HuH-7.5 (cell line): ENCODE data around the gene ATCAY.
"Not testable (repeated sequence)": the region's sequence is repeated elsewhere in the genome, so short reads cannot be mapped to it uniquely, and the experiment has no call there.

ENCODE experiments used
- DNase-seq: peaks from one replicate; pipeline ENCODE4 v3.0.0; 2011; ENCODE audit warnings: low spot score

ATCAY gene

DNA sequence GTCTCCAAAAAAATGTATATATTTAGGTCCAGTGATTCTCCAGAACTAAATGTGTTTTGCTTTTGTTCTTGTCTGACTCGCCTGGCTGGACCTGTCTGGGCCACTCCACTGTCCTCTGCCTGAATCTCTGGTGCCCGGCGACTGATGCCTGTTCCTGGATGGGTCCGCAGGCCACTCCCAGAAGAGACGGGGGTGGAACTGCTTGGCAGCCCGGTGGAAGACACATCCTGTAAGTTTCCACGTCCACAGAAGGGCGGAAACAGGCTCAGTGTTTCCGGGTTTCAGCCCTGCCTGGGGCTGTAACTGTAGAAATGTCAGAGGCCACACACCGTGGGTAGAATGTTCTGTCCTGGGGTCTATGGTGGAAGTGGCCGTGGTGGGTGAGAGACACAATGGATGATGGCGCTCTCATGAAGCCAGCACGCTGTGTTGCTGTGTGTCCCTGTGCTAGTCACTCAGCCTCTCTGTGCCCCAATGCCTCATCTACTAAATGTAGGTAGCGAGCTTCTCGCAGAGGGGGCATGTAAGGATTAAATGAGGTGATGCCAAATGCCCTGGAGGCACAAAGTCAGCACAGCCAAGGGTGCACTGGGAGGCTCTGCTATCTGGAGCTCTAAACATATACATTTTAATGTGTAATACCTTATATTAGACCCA is 22.0 kb downstream of the ATCAY start:
- DNase-seq, result no peak

DNA sequence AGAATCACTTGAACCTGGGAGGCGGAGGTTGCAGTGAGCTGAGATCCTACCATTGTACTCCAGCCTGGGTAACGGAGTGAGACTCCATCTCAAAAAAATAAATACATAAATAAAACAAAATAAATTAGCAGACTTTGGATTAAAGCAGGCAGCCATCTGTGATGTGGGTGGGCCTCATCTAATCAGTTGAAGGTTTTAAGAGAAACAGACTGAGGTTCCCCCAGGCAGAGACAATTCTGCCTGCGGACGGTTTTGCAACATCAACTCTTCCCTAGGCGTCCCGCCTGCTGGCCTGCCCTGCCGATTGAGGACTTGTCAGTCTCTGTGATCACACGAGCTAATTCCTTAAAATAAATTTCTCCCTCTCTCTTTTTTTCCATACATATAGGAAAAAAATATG is 23.7 kb downstream of the ATCAY start:
- DNase-seq, result no peak

DNA sequence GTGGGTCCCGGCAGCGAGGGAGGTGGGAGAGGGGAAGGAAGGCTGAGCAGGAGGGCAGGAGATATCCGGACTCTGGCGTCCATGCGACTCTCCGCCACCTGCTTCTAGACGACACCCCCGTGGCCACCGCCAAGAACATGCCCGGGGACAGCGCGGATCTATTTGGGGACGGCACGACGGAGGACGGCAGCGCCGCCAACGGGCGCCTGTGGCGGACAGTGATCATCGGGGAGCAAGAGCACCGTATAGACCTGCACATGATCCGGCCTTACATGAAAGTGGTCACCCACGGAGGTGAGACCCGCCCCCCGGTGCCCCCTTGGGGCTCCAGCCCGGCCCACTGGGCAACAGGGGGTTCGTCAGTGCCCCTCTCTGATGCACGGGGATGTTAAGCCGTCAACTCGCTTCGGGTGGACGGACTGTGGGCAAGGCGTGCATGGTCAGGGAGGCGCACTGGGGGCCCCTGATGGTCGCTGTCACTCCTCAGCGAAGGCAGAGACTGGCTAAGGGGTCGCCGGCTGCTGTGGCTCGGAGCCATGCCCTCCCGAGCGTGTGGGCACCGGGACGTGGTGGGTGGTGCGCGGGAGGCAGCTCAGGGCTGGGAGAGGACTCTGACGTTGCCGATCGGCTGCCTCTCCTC is 27.3 kb downstream of the ATCAY start:
- no peak for DNase-seq

DNA sequence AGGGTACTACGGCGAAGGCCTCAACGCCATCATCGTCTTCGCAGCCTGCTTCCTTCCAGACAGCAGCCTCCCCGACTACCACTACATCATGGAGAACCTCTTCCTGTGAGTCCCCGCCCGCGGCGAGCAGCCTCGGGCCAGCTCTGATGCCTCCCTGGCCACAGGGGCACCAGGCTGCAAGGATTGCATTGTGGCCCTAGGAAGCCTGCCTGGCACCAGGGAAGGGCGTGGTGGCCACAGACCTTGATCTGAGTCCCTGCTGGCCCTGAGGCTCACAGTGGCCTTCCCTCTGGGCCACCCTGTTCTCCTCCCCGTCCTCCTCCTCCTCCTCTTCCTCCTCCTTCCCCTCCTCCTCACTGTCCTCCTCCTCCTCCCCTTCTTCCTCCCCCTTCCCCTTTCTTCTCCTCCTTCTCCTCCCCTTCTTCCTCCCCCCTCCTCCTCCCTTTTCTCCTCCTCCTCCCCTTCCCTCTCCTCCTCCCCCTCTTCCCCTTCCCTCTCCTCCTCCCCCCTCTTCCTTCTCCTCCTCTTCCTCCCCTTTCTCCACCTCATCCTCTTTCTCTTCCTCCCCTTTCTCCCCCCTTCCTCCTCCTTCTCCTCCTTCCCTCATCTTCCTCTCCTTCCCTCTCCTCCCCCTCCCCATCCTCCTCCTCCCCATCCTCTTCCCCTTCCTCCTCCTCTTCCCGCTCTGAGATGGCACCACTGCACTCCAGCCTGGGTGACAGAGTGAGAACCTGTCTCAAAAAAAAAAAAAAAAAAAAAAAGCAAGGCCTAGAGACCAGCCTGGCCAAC is 28.0 kb downstream of the ATCAY start:
- no peak for DNase-seq

DNA sequence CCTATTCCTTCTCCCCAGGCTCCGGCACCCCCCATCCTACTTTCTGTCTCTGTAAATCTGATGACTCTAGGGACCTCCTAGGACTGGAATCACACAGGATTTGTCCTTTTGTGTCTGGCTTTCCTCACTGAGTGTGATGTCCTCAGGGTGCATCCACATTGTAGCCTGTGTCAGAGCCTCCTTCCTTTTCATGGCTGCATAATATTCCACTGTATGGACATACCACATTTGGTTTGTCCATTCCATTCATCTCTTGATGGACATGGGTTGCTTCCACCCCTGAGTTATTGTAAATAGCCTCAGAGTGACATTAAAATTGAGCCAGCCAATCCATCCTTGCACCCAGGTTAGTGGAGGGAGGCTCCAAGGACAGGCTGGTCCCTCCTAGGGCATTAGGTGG is 29.6 kb downstream of the ATCAY start:
- DNase-seq, result no peak

DNA sequence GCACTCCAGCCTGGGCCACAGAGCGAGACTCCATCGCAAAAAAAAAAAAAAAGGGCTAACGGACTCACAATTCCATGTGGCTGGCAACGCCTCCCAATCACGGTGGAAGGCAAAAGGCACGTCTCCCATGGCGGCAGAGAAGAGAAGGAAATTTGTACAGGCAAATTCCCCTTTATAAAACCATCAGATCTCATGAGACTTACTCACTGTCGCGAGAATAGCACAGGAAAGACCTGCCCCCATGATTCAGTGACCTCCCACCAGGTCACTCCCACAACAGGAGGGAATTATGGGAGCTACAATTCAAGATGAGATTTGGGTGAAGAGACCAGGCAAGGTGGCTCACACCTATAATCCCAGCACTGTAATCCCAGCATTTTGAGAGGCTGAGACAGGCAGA is 33.7 kb downstream of the ATCAY start:
- no peak for DNase-seq

DNA sequence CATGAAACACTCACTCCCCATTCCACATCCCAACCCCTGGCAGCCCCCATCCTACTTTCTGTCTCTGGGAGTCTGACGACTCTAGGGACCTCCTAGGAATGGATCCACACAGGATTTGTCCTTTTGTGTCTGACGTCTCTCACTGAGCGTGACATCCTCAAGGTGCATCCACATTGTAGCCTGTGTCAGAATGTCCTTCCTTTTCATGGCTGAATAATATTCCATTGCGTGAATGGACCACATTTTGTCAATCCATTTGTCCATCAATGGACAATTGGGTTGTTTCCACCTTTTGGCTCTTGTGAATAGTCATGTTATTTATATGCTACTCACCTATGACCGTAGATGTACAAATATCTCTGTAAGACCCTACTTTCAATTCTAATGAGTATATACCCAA is 35.5 kb downstream of the ATCAY start:
- no peak for DNase-seq

DNA sequence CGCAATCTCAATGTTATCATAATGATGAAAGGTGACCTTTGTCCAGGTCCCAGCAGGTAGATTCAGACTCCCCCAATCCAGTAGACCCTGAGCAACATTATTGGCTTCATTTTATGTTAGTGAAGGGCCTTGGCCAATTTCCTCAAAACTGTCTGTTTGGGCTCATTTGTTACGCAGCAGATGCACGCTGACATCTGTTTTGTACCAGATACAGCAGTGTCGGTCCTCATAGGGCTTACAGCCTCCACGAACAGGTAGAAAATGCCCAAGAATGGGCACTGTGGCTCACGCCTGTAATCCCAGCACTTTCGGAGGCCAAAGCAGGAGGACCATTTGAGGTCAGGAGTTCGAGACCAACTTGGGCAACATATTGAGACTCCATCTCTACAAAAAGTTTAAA is 39.3 kb downstream of the ATCAY start:
- DNase-seq, result no peak

DNA sequence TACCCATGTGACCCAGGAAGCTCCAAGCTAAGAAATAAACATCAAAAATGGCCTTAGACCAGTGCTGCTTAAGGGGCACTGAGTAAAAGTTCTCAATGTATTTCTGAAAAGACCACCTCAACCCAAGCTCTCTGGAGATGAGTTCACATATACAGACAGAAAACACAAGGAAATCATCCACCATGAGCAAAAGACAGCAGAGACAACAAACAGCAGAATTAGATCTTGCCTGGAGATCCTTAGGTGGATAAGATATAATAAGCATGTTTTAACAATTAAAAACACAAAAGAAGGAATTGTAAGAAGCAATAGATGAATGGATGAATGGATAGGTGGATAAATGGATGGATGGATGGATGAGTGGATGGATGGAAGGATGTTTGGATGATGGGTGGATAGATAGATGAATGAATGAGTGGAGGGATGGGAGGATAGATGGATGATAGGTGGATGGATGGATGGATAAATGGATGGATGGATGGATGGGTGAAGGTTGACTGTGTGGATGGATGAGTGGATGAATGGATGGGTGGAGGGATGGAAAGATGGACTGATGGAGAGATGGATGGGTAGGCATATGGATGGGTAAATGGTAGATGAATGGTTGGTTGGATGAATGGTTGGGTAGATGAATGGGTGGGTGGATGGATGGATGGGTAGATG is 42.7 kb downstream of the ATCAY start:
- DNase-seq, result no peak

DNA sequence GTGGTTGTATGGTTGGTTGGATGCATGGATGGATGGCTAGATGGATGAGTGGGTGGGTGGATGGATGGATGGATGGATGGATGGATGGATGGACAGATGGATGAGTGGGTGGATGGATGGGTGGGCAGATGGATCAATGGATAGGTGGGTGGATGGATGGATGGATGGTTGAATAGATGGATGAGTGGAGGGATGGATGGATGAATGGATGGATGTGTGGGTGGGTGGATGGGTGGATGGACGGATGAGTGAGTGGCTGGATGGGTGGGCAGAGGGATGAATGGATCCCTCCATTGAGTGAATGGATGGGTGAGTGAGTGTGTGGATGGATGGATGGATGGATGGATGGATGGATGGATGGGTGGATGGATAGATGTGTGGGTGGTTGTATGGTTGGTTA is 43.4 kb downstream of the ATCAY start:
- no peak for DNase-seq

DNA sequence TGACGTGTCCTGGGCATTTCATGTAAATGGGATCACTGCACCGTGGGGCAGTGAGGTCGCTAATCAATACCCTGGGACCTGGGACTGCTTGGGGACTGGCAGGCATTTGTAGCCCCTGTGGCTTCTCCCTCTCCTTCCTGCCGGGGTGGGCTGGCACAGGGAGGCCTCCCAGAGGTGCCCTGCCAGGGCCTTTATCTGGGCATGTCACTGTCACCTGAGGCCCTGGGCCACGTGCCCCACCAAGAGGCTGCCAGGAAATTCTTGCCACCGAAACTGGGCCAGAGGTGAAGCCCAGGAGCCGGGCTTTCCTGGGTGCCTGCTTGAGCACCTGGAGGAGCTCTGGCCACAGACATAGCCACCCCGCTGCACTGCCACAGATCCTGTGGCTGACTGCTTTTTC is 50.6 kb downstream of the ATCAY start:
- no peak for DNase-seq

DNA sequence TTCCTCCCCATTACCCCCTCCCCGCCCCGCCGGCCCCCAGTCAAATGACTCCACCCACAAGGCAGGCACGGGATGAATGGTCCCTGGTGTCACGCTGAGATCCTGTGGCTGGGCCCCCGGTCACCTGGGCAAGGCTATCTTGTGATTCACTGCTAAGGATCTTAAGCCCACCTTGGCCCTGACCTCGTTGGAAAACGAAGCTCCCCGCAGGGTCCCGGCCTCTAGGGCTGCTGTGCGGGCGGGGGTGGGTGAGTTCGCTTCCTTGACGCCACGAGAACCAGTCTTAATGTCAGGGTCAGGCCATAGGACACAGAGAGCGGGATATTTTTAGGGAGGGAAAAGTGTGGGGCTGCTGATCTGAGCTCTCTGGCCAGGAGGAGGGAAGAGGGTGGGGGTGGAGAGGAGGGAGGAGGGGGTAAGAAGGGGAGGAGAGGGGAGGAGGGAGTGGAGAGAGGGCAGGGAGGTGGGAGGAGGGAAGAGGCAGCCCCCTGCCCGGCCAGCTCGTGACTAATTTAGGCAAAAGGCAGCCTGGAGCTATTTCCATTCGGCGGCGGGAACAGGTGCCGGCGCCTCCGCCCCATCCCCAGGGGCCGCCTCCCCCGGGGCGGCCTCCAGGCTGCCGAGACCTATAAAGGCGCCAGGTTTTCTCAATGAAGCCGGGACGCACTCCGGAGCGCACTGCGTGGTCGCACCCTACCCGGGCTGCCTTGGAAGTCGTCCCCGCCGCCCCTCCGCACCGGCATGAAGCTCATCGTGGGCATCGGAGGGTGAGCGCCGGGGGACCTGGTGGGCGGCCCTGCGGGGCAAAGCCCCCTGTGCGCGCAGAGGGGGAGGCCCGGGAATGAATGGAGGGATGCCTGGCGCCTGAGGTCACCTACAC is 52.7 kb downstream of the ATCAY start, which contains the start of gene NMRK2:
Gene NMRK2, plus strand, starts transcription at position 139 of the 880 bp plus-strand sequence. Its CDS starts 603 bp downstream, at position 742.
- DNase-seq, result no peak

DNA sequence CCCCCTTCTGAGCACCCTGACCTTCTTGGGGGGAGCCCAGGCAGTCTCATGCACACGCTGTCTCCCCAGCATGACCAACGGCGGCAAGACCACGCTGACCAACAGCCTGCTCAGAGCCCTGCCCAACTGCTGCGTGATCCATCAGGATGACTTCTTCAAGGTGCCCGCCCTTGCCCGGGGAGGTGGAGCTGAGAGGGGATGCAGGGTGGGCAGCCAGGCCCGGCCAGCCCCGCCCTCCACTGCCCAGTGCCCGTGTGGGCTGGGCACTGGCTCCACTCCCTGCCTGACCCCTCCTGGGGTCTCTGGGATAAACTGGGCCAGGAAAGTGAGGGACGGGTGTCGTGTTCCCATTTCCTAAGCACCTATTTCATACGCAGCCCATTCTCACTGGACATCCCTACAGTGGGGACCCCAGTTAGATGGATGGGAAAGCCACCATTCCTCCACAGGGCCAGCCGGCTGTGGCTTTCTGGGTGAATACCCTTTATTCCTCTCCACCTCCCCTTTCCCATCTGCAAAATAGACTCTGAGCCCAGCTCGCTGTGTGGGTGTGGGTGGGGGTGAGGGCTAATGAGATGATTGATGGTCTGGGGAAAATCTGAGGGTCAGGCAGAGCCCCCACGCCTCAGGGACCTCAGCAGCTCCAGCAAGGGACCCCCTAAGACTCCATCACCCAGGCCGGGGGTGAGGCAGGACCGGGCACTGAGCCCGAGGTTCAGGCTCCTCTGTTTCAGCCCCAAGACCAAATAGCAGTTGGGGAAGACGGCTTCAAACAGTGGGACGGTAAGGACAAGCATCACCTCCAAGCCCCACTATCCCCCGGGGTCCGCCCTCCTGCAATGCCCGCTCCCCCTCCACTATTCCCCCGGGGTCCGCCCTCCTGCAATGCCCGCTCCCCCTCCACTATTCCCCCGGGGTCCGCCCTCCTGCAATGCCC is 56.3 kb downstream of the ATCAY start:
- no peak for DNase-seq

DNA sequence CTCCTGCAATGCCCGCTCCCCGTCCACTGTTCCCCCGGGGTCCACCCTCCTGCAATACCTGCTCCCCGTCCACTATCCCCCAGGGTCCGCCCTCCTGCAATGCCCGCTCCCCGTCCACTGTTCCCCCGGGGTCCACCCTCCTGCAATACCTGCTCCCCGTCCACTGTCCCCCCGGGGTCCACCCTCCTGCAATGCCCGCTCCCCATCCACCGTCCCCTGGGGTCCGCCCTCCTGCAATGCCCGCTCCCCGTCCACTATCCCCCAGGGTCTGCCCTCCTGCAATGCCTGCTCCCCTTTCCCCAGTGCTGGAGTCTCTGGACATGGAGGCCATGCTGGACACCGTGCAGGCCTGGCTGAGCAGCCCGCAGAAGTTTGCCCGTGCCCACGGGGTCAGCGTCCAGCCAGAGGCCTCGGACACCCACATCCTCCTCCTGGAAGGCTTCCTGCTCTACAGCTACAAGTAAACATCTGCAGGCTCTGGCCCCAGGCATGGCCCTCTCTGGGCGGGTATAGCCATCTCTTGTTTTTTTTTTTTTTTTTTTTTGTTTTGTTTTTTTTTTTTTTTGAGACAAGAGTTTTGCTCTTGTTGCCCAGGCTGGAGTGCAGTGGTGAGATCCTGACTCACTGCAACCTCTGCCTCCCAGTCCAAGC is 57.9 kb downstream of the ATCAY start:
- DNase-seq, result not testable (repeated sequence)

DNA sequence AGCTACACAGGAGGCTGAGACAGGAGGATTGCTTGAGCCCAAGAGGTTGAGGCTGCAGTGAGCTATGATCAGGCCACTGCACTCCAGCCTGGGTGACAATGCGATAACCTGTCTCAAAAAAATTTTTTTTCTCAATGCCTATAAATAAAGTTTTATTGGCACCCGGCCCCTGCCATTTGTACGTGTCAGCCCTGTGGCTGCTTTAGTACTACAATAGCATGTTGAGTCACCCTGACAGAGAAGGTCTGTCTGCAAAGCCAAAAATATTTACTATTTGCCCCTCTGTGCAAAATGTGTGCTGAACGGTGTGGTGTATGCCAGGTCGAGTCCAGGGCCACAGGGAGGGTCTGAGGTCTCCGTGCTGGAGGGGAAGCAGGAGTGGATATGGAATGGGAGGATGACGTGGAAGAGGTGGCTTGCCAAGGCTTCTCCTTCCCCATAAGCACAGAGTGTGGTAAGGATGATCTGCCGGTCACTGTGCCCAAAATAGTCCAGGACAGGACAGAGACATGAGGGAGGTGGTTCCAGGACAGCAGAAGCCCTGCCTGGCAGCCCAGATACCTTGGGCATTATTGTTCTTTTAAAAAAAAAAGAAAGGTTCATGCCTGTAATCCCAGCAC is 62.4 kb downstream of the ATCAY start:
- no peak for DNase-seq

DNA sequence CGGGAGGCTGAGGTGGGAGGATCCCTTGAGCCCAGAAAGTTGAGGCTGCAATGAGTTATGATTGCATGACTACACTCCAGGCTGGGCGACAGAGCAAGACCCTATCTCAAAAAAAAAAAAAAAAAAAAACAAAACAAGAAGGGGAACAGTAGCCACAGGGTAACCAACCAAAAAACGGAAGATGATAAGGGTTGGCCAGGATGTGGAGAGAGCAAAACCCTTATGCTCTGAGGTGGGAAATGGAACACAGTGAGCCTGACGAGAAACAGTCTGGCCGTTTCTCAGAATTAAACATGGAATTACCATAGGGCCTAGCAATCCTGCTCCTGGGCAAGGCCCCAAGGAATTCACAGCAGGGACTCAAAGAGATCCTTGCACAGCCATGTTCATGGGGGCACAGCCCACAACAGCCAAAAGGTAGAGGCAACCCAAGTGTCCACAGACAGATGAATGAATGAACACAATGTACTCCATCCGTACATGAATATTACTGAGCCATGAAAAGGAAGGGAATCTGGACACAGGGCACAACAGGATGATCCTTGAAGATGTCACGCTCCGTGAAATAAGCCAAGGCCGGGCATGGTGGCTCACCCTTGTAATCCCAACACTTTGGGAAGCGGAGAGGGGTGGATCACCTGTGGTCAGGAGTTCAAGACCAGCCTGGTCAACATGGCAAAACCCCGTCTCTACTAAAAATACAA is 63.7 kb downstream of the ATCAY start:
- no peak for DNase-seq

DNA sequence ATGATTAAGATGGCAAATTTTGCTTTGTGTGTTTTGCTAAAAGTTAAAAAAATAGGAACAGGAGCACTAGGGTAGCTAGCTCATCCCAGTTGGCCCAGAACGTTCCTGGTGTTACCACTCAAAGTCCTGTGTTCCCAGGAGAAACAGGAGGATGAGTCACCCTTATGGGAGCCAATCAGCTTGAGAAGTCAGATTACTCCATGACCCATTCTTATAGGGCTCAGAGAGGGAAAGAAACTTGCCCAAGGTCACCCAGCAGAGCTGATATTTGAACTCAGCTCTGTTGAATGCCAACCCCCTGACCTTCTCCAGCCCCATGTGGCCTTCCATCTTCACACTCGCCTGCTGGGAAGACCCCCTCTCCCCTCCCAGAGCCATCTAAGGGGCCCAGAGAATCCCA is 65.4 kb downstream of the ATCAY start:
- no peak for DNase-seq

DNA sequence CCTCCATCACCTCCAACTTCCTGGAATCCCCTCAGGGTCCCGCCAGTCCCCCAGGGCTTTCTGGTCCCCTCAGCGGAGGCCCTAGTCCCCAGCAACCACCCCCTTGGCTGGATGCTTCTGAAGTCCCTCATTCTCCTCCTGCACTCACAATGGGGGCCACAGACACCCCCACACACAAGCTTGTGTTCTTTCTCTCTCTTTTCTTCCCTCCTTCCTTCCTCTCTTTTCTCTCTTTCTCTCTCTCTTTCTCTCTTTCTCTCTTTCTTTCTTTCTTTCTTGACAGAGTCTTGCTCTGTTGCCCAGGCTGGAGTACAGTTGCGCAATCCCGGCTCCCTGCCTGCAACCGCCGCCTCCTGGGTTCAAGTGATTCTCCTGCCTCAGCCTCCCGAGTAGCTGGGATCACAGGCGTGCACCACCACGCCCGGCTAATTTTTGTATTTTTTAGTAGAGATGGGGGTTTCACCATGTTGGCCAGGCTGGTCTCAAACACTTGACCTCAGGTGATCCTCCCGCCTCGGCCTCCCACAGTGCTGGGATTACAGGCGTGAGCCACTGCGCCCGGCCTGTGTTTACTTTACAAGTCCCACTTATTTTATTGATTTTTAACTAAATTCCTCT is 66.9 kb downstream of the ATCAY start:
- DNase-seq, result not testable (repeated sequence)
